GM21515 (cell line): ENCODE results near the gene LTBP1.

Experiments
- ATAC-seq: cut with Tn5 transposase; IDR thresholded peaks from one replicate; pipeline ENCODE4 v1.9.1; 2021; ENCODE audit not compliant: unreplicated experiment

Gene LTBP1

DNA sequence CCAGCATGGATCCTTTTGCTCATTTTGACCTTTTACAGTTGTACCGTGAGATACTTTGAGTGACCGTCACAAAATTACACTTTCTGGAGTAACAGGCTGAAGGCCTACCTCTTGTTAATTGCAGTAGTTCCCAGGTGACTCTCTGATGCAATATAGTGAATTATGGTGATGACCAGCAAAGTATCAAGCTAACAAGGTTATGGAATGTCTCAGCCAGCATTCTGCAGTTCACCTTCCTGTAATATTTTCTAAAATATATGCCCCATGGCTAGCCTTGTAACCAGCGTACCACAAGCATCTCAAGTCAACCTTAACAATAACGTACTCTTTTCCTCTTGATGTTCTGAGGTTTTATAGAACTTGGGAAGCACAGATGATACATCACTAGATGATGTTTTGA, 234.7 kb downstream of the LTBP1 start:
- ATAC-seq = no peak

- ATAC-seq = no peak
These were observed 237.3 kb downstream of the LTBP1 start for GRCh38 chr2:33184041-33184440.

DNA sequence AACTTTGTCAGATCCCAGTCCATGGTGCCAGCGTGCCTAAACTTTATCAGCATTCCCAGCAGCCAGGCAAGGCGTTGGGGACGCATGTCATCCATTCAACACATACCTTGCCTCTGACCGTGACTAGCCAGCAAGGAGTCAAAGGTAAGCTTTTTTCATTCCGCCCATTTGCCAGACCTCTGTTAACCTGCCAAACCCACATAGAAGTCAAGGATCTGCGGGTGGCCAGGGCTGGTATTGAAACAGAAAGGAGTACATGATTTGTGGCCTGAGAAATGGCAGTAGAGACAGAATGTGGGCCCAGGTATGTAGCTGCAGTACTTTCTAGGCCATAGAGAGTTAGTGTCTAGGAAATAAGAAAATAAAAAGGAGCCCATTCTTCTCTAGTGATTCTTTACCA, 240.2 kb downstream of the LTBP1 start:
- no peak for ATAC-seq

DNA sequence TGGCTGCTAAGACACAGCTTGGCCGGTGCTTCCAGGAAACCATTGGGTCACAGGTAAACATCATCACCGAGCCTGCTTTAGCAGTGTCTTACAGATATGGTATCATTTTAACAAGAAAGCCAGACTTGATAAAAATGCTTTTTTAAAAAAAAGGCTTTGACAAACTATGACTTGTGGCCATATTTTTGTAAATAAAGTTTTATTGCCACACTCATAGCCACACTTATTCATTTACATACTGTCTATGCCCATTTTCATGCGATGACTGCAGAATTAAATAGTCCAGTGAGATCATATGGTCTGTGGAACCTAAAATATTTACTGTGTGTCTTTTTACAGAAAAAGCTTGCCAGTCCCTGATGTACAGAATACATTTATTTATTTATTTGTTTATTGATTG, 242.0 kb downstream of the LTBP1 start:
- ATAC-seq = no peak

DNA sequence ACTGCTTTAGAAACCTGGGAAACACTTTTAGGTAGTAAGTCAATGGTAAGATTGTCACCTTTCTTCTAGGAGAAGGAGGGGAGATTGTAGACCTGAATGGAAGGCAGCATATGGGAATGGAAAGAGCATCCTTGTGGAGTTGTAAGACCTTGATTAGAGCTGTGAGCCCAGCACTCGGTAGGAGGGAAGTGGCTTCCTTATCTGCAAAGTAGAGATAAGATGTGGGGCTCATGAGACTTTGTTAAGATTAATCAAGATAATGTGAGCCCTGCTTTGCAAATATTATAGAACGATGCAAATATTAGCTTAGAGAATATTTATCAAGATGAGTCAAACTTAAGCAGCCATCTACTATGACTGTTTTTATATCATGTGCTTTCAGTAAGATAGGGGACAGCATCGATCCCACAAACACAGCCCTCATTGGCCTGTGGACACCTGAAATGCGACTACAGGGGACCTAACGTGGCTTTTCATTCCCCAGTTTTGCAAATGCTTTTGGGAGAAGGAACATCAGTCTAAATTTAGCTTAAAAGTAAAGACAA, 243.7 kb downstream of the LTBP1 start:
- ATAC-seq = no peak

GRCh38 chr2:33195891-33196290, 249.1 kb downstream of the LTBP1 start:
- no peak for ATAC-seq

DNA sequence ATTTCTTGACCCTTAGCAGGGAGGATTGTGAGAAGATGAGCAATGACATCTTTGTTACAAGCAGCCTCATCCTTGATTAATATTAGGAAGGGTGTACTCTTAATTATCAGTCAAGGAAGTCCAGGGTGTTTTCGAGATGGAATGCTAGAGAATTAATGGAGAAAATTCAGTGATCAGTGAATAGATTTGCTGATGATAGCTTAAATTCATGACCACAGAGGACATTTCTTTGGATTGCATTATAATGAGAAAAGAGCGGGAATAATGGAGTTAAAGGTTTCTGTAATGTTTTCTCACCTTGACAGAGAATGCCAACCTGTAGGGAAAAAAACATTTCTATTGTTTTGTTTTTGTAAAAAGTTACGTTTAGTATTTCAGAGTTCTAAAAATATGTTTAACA, 249.9 kb downstream of the LTBP1 start:
- ATAC-seq = no peak

DNA sequence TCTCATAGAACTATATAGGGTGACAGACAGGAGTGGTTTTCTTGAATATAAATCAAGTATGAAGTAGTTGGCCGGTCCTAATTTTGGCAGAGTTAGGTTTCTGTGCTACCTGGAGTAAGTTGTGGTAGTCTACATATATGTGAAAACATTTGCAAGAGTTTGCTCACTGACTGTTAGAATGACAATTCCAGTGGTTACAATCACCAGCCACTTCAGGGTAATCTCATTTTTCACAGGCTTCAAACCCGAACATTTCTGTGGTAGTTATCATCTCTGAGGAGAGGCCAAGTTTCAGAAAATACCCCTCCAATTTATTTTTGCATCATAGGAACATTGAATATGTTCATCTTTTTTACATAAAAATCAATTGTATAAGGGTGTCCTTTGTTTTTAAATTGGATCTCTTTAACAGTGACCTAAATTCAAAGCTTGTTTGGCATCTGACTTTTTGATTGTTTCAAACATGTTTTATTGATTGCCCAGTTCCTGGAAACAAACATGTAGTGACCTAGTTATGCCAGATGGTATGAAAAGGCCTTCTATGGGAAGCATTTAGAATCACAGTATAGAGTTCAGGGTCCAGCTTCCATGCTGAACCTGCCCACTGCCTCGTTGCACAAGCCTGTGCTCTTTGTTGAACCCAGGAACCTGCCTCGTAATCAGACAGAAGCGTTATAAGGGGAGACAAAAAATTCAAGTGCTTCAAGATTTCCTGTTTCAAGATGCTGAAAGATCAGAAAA, 250.6 kb downstream of the LTBP1 start:
- no peak for ATAC-seq

DNA sequence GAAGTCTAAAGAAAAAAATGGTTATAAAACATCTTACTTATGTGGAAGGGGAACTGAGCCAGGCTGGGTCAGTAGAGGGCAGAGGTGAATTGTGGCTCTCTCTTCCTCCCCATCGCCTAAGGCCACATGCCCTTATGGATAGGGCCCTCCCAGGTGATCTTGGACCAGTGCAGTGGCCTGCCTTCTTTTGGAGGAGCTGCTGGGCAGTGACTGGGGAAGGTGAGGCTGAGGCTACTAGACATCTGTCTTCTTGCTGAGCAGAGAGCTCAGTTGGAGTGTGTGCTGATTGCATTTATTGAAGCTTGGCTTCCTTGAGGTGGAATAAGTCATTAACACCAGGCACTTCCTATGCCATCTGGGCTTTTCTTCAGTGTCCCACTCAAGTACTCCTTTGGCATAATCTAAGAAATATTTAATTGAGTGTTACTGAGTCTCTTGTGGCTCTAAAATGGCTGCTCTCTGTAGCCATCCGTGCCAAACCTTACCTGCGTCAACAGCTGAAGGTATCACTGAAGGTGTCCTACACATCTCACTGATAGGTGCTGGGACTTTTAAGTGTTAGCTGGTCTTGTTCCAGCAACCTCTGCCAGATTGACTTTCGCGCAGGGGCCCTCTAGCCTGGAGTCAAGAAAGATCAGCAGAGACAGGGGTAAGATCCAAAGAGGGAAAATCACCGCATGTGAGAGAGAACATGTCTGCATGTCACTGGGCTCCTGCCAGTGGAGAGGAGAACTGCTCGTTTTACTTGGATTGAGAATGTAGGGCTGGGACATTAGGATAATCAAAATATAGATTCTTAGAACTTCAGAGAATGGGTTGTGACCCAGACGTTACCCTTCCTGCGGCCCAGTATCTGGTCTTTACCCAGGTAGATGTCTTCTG, 256.1 kb downstream of the LTBP1 start:
- no peak for ATAC-seq

DNA sequence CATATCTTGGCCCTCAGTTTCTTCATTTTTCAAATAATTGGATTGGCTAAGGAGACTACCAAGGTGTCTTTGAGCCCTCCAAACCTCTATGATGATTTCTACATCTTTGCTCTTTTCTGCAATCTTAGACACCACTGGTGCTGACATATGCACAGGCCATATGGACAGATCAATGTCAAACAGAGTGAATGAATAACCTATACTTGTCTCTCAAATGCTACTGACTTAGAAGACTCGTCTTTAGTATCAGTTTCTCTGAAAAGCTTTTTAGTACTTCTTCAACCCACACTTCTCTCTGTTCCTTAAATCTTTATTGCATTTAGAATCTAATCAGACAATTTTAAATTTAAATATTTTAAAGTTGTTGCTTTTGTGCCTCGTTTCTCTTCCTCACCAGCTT, 258.2 kb downstream of the LTBP1 start:
- peak; percentile 58 for ATAC-seq

DNA sequence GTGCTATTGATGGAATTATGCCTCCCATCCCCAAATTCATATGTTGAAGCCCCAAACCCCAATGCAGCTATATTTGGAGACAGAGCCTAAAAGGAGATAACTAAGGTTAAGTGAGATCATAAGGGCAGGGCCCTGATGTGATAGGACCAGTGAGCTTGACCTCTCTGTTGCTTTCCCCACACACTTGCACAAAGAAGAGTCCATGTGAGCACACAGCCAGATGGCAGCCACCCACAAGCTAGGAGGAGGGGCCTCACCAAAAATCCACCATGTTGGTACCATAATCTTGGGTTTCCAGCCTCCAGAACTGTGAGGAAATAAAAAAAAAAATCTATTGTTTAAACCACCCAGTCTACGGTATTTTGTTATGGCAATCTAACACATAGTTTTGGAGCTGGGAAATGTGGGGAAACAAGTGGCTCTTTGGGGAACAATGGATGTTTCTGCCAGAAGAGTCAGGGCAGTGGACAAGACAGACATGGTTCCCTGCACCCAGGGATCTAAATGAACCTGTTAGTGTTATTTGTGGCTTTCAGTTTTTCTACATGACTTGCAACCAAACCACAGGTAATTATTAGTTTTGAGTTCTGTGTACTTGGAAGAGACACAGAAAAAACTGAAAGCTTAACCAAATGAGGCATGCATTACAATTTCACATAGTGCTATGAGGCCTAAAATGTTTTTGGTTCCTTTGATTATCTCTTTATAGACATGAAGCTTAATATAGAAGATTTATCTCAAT, 259.1 kb downstream of the LTBP1 start:
- ATAC-seq = peak; percentile 94

DNA sequence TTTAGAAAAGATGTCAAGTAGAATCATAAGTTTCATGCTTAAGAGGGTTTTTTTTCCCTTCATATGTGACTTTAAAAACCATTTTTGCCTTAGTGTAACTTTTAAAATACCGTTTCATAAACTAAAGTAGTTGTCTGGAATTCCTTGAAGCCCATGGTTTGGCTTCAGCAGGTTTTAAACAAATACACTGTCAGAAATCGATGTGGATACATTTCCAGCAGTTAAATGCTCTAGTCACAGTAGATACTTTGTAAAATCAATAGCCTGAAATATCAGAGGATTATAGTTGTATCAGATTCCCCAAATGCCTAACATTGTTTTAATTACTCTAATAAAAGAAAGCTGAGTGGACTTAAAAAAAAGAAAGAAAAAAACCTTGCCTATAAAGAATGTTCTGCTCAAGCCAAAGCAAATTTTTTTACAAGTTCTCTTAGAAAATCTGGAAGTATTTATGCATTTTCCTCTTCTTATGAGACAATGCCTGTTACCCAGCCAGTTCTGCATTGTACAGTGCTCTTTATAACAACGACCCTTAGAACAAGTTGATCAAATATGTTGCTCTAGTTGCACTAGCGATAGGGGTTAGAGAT, 260.5 kb downstream of the LTBP1 start:
- ATAC-seq = no peak

DNA sequence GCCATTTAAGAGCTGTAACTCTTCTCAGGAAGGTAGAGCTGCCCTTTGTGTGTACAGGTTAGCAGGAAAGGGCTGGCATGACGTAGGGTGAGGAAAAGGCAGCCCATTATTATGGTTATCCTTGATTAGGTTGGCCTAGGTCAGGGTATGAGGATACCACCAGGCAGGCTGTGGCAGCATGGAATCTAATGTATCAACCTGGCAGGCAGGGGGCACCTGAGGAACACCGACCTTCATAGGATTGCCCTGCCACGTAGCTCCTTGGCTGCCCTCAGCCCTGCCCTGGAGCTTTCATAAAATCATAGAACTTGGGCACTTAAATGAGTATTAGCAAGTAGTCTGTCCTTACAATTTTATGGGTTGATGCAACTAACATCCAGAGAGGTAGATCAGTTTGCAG, 261.6 kb downstream of the LTBP1 start:
- no peak for ATAC-seq

GRCh38 chr2:33209976-33210375, 263.2 kb downstream of the LTBP1 start:
- no peak for ATAC-seq

DNA sequence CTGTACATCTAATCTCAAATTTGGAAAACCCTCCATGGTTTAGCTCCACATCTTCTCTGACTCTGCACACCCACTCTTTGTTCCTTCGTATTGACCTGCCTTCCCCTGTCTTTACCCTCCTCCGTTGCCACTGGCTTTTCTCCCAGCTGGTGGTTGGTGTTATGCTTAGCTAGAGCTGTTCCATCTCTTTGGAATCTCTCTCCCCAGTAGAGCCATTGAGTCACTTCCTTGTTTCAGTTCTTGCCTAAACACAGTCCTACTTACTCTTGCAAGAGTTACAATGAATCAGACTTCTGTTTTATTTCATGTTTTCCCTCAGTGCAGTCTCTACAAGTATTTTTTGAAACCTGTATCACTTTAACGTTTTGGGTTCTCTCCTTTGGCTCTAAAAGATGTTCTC, 263.9 kb downstream of the LTBP1 start:
- ATAC-seq = no peak

DNA sequence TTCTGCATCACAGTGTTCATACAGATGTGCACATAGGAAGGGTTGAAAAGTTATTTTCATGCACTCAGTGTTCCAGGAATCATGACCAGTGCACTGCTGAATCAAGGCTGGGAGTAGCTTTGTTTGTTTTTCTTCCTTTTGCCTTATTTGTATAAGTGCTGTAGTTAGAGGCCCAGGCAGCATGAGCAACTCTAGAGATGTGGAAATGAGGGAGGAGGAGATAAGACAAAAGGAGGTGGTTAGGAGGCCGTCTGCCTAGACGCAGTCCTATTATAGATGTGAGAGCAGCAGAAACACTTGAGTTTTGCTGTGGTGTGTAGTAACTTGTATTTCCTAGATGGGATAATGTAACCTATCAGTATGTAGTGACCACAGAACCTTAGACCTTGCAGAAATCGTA, 265.4 kb downstream of the LTBP1 start:
- ATAC-seq = no peak

GRCh38 chr2:33213244-33213643, 266.5 kb downstream of the LTBP1 start:
- no peak for ATAC-seq

DNA sequence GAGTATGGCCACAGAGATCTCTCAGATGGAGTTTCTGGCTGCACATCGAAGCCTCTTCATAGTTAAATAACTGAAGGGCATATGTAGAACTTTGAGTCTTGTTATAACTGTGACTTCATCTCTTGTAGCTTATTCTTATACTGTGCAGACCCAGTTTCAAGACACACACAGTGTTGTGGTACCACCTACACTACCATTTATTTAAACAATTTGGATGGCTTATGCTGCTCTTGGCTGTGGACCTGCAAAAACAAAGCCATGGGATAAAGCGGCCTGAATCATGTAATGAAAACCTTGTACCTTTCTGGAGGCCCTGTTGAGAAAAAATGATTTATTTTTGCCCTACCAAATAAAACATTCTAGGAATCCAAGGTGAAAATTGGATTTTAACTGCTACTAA, 266.9 kb downstream of the LTBP1 start:
- no peak for ATAC-seq

- no peak for ATAC-seq
These were observed 267.7 kb downstream of the LTBP1 start for GRCh38 chr2:33214436-33214835.

DNA sequence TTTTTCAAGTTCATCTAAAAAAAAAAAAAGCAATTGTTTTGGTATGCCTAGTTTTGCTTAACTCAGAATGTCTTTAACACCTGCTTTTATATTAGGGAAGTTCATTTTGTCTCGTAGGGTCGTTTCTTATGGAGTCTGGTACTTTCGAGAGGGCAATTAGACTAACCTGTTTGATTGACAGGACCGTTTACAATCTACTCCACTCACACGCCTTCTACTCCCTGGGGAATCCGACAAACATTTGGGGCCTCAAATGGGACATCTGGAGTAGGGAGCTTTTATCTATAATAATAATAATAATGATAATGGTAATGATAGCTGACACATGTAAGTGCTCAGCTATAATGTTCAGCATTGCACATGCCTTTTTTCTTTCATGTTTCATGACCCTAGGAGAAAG, 268.1 kb downstream of the LTBP1 start:
- ATAC-seq = no peak

DNA sequence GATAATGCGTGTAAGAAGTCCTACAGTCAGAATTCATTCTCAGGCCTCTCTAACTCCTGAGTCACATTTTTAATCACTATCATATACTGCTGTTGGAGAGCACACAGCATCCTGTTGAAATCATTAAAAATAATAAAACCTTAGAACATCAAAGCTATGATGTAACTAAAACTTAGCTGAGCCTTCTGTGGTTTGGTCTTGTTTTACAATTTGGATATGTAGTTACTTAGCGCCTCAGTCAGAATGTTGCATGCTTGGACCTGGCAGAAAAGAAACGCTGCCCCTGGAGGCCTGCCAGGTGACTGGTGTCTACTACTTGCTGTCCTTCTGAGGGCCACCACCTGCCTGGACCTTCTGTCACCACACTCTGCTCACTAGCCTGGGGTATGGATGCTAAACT, 268.5 kb downstream of the LTBP1 start:
- ATAC-seq = no peak
